B cell (primary cell): ENCODE results near the gene ECT2L. TPM values are rescaled to one million over a fixed set of nuclear protein-coding genes. Genes with fewer than 3 reads are reported as not detected.

Source experiments
- ATAC-seq: fragments of 200-7000 bp; cut with Tn5 transposase; one replicate; pipeline ENCODE4 v1.10.0; 2021; ENCODE audit warnings: low read depth, mild to moderate bottlenecking, moderate number of reproducible peaks, moderate library complexity
- CTCF ChIA-PET: fragments of 350-600 bp; sonication (Branson Sonifier 250); formaldehyde crosslinking; loops from one replicate; lab custom pipeline; 2021; ENCODE audit warnings: antibody characterized with exemption, inconsistent platforms; lab: Charles Lee
- POLR2A ChIA-PET: fragments of 350-600 bp; sonication (Branson Sonifier 250); formaldehyde crosslinking; loops from one replicate; lab custom pipeline; 2021; ENCODE audit warnings: antibody characterized with exemption; lab: Charles Lee
- DNase-seq: peaks from one replicate; pipeline ENCODE4 v3.0.0; 2013
- H2AFZ ChIP-seq: 2 replicates; pipeline ENCODE4 v1.6.1; 2012; ENCODE audit warnings: mild to moderate bottlenecking, low read depth, low read length; ENCODE audit not compliant: insufficient read depth, poor library complexity, severe bottlenecking
- H3K27ac ChIP-seq, 2 donors: 1 replicate in 1 of 2; 2 replicates in 1 of 2; pipeline ENCODE4 v1.5.1; 2012 to 2013; ENCODE audit warnings: low read length in 2 of 2, mild to moderate bottlenecking in 2 of 2, moderate library complexity in 1 of 2
- H3K27me3 ChIP-seq, 4 experiments: fragments of 200-600 bp in 1 of 4; sonication (generic) in 1 of 4; replicated peaks in 1 of 4; 1 replicate in 2 of 4; 2 replicates in 2 of 4; pipeline versions ENCODE4 v1.6.1 to v1.7.0; 2013 to 2016; ENCODE audit warnings: low read length in 3 of 4, mild to moderate bottlenecking in 2 of 4, mixed read lengths in 1 of 4, moderate library complexity in 1 of 4; ENCODE audit not compliant: insufficient read depth in 4 of 4, control insufficient read depth in 3 of 4; ENCODE audit errors: control extremely low read depth in 1 of 4
- H3K36me3 ChIP-seq, 2 experiments: replicated peaks in 1 of 2; 1 replicate in 1 of 2; 2 replicates in 1 of 2; pipeline versions ENCODE4 v1.6.1 to v1.7.1; 2013; ENCODE audit warnings: low read length in 1 of 2; ENCODE audit not compliant: insufficient read depth in 2 of 2, control insufficient read depth in 1 of 2; ENCODE audit errors: control extremely low read depth in 1 of 2, extremely low read depth in 1 of 2
- H3K4me1 ChIP-seq, 2 donors: fragments of 200-600 bp in 1 of 2; sonication (generic) in 1 of 2; 1 replicate in 1 of 2; 2 replicates in 1 of 2; pipeline versions ENCODE4 v1.5.1 to v1.6.1; 2013 to 2017; ENCODE audit warnings: low read length in 2 of 2; ENCODE audit not compliant: control insufficient read depth in 2 of 2, insufficient read depth in 2 of 2
- H3K4me2 ChIP-seq: replicated peaks from 2 replicates; pipeline ENCODE3; 2012; ENCODE audit warnings: mild to moderate bottlenecking, low read depth, low read length; ENCODE audit not compliant: poor library complexity, severe bottlenecking
- H3K4me3 ChIP-seq, 5 experiments: fragments of 200-600 bp in 1 of 5; sonication (generic) in 1 of 5; 1 replicate in 3 of 5; 2 replicates in 2 of 5; pipeline versions ENCODE4 v1.5.1 to v1.7.0; 2011 to 2016; ENCODE audit warnings: low read length in 4 of 5, mild to moderate bottlenecking in 4 of 5, low read depth in 2 of 5, control low read depth in 1 of 5, moderate library complexity in 1 of 5; ENCODE audit not compliant: insufficient read depth in 1 of 5; ENCODE audit errors: control extremely low read depth in 1 of 5, extremely low read depth in 1 of 5
- H3K79me2 ChIP-seq: fragments of 200-600 bp; sonication (generic); one replicate; pipeline ENCODE4 v1.6.0; 2016; ENCODE audit warnings: low read length; ENCODE audit not compliant: control insufficient read depth, insufficient read depth
- H3K9ac ChIP-seq: fragments of 200-600 bp; sonication (generic); 2 replicates; pipeline ENCODE4 v1.6.1; 2017; ENCODE audit warnings: mild to moderate bottlenecking, low read length, moderate library complexity
- H3K9me3 ChIP-seq, 3 donors: one replicate each; pipeline versions ENCODE4 v1.6.1 to v1.7.1; 2013; ENCODE audit warnings: low read length in 2 of 3; ENCODE audit not compliant: control insufficient read depth in 2 of 3, insufficient read depth in 1 of 3; ENCODE audit errors: control extremely low read depth in 1 of 3
- H4K20me1 ChIP-seq: 2 replicates; pipeline ENCODE4 v1.6.0; 2012; ENCODE audit warnings: mild to moderate bottlenecking, low read length; ENCODE audit not compliant: insufficient read depth, control insufficient read depth, poor library complexity, severe bottlenecking
- H3K27ac Mint-ChIP-seq: one replicate; pipeline ENCODE4 v1.8.0; 2021; ENCODE audit warnings: mixed read lengths
- H3K27me3 Mint-ChIP-seq: one replicate; pipeline ENCODE4 v1.8.0; 2021; ENCODE audit warnings: mixed read lengths
- H3K4me1 Mint-ChIP-seq: one replicate; pipeline ENCODE4 v1.8.0; 2021; ENCODE audit warnings: mixed read lengths
- H3K4me3 Mint-ChIP-seq: one replicate; pipeline ENCODE4 v1.8.0; 2021; ENCODE audit warnings: mixed read lengths
- H3K9me3 Mint-ChIP-seq: one replicate; pipeline ENCODE4 v1.8.0; 2022; ENCODE audit warnings: mixed read lengths; ENCODE audit not compliant: insufficient read depth
- CTCF ChIP-seq: fragments of 200-600 bp; IDR thresholded peaks from one replicate; pipeline ENCODE4 v1.8.0; 2022; ENCODE audit warnings: antibody characterized with exemption, mild to moderate bottlenecking
- EZH2 ChIP-seq: IDR thresholded peaks from 2 replicates; pipeline ENCODE4 v1.6.1; 2012; ENCODE audit warnings: borderline replicate concordance, low read depth, mild to moderate bottlenecking, moderate library complexity, low read length; ENCODE audit not compliant: insufficient read depth, poor library complexity, severe bottlenecking
- WGBS: methylation state at CpG from one replicate; pipeline ENCODE4 v1.1.5; 2013; ENCODE audit warnings: missing lambda C conversion rate; ENCODE audit not compliant: insufficient coverage; 5-methylcytosine and 5-hydroxymethylcytosine counted together
- intact Hi-C: fragments of 100-400 bp; cut with micrococcal nuclease; formaldehyde crosslinking; loops from one replicate; pipeline ENCODE4 v1.10.0; 2022
- polyA plus RNA-seq: library from polyadenylated mRNA; depleted of rRNA; stranded (reverse); fragments of >200 nt; gene quantifications from 2 replicates; pipeline ENCODE4 v1.2.3, GENCODE V29; 2012
- total RNA-seq, 2 donors: library from RNA; stranded (reverse); fragments of 120-200 nt in 1 of 2; gene quantifications; 1 replicate in 1 of 2; 2 replicates in 1 of 2; pipeline versions ENCODE4 v1.2.3 to v1.2.4, GENCODE V29; 2013 to 2022

The ECT2L gene
- total and polyA plus RNA-seq, 2 donors (not counting 1 experiment from before 2014, with no cell fraction given): not detected

- H3K4me3 ChIP-seq: no peak overlapping the region
- ChIA-PET CTCF (no interaction called here), POLR2A (no interaction called here)
- no peaks in the 10 kb centered on the region for H3K9me3 Mint-ChIP-seq
- H3K9ac ChIP-seq: no peak overlapping the region
- no peak overlapping the region for H3K4me2 ChIP-seq
- no peaks in the 10 kb centered on the region for H4K20me1 ChIP-seq
- WGBS: no CpG with 5 or more reads among the region's 4 CpGs
- intact Hi-C loops: no loop called here
- H3K36me3 ChIP-seq: no peaks in the 10 kb centered on the region
- DNase-seq (no peak), ATAC-seq (no peak)
- no peak overlapping the region for H3K27ac Mint-ChIP-seq
- H3K4me1 ChIP-seq: no peaks in the 10 kb centered on the region
- no peaks in the 10 kb centered on the region for H3K4me1 Mint-ChIP-seq
- TF ChIP-seq EZH2 (no peak), CTCF (no peak)
- H3K4me3 Mint-ChIP-seq: no peak overlapping the region
- no peak overlapping the region for H3K27ac ChIP-seq
- no peaks in the 10 kb centered on the region for H3K27me3 Mint-ChIP-seq
- H3K27me3 ChIP-seq: no peaks in the 10 kb centered on the region
- no peaks in the 10 kb centered on the region for H3K79me2 ChIP-seq
- H2AFZ ChIP-seq: no peak overlapping the region
- H3K9me3 ChIP-seq: no peaks in the 10 kb centered on the region
These were observed 38.8 kb upstream of the ECT2L start for GRCh38 chr6:138757136-138757535.

- peaks cover 9 to 13% of the 10 kb centered on the region in 2 donors for H3K4me1 ChIP-seq
- intact Hi-C loops: loop anchor here (1.0 kb wide), 4 partner anchors 74 to 650 kb away; no protein-coding TSS in a partner anchor
- H3K4me3 ChIP-seq: no peak overlapping the region
- H3K9me3 ChIP-seq: no peaks in the 10 kb centered on the region
- H3K27me3 Mint-ChIP-seq: no peaks in the 10 kb centered on the region
- no peak overlapping the region for H3K4me2 ChIP-seq
- no peaks in the 10 kb centered on the region for H3K36me3 ChIP-seq
- peak; percentile 57 for DNase-seq
- TF ChIP-seq CTCF (peak; percentile 84), EZH2 (no peak)
- ChIA-PET CTCF (interaction anchor here (0.7 to 14.0 kb wide), 18 partner anchors 10 to 660 kb away, joined by 3 to 235 read pairs (median 4); partner anchors contain the start of gene CITED2), POLR2A (no interaction called here)
- WGBS: no CpG with 5 or more reads among the region's 3 CpGs
- H4K20me1 ChIP-seq: no peaks in the 10 kb centered on the region
- no peaks in the 10 kb centered on the region for H3K9me3 Mint-ChIP-seq
- peak; percentile 47 for ATAC-seq
- peaks cover 5% of the 10 kb centered on the region for H3K4me1 Mint-ChIP-seq
- no peaks in the 10 kb centered on the region for H3K79me2 ChIP-seq
- no peak overlapping the region for H3K27ac Mint-ChIP-seq
- no peaks in the 10 kb centered on the region for H3K27me3 ChIP-seq
- no peak overlapping the region for H3K9ac ChIP-seq
- no peak overlapping the region for H3K4me3 Mint-ChIP-seq
- H2AFZ ChIP-seq: no peak overlapping the region
- no peak overlapping the region for H3K27ac ChIP-seq
These were observed 29.8 kb upstream of the ECT2L start for GRCh38 chr6:138765896-138766655.
